Endothelial cell (in vitro differentiated cells): ENCODE results near the gene RAD51B. TPM values are rescaled to one million over a fixed set of nuclear protein-coding genes. Genes with fewer than 3 reads are reported as not detected.

Source experiments
- DNase-seq: peaks from one replicate; pipeline ENCODE4 v3.0.0; 2021; ENCODE audit warnings: low spot score
- H3K27ac Mint-ChIP-seq: one replicate; pipeline ENCODE4 v1.8.0; 2021; ENCODE audit warnings: mixed read lengths, inconsistent platforms; ENCODE audit not compliant: unreplicated experiment
- H3K27me3 Mint-ChIP-seq: one replicate; pipeline ENCODE4 v1.8.0; 2021; ENCODE audit warnings: mild to moderate bottlenecking, moderate library complexity, mixed read lengths, inconsistent platforms; ENCODE audit not compliant: unreplicated experiment
- H3K36me3 Mint-ChIP-seq: one replicate; pipeline ENCODE4 v1.8.0; 2021; ENCODE audit warnings: mild to moderate bottlenecking, low read depth, mixed read lengths, inconsistent platforms; ENCODE audit not compliant: unreplicated experiment
- H3K4me1 Mint-ChIP-seq: one replicate; pipeline ENCODE4 v1.8.0; 2021; ENCODE audit warnings: mild to moderate bottlenecking, mixed read lengths, inconsistent platforms; ENCODE audit not compliant: unreplicated experiment
- H3K4me3 Mint-ChIP-seq: one replicate; pipeline ENCODE4 v1.8.0; 2021; ENCODE audit warnings: mild to moderate bottlenecking, mixed read lengths, inconsistent platforms; ENCODE audit not compliant: unreplicated experiment
- H3K9me3 Mint-ChIP-seq: one replicate; pipeline ENCODE4 v1.8.0; 2021; ENCODE audit warnings: mixed read lengths, inconsistent platforms; ENCODE audit not compliant: unreplicated experiment
- CTCF ChIP-seq: fragments of 200-600 bp; sonication (generic); IDR thresholded peaks from one replicate; pipeline ENCODE4 v1.5.0; 2021; ENCODE audit warnings: antibody characterized with exemption; ENCODE audit not compliant: unreplicated experiment
- total RNA-seq: library from RNA; stranded (reverse); fragmentation: NEBNext Ultra II Directional; extraction: Animal tissue kit (Norgen Biotek cat#: 25700); gene quantifications from one replicate; pipeline ENCODE4 v1.2.1, GENCODE V29; 2021; ENCODE audit not compliant: unreplicated experiment

The RAD51B gene
- total RNA-seq, 1 donor from 2014 or later: 23.5 TPM

DNA sequence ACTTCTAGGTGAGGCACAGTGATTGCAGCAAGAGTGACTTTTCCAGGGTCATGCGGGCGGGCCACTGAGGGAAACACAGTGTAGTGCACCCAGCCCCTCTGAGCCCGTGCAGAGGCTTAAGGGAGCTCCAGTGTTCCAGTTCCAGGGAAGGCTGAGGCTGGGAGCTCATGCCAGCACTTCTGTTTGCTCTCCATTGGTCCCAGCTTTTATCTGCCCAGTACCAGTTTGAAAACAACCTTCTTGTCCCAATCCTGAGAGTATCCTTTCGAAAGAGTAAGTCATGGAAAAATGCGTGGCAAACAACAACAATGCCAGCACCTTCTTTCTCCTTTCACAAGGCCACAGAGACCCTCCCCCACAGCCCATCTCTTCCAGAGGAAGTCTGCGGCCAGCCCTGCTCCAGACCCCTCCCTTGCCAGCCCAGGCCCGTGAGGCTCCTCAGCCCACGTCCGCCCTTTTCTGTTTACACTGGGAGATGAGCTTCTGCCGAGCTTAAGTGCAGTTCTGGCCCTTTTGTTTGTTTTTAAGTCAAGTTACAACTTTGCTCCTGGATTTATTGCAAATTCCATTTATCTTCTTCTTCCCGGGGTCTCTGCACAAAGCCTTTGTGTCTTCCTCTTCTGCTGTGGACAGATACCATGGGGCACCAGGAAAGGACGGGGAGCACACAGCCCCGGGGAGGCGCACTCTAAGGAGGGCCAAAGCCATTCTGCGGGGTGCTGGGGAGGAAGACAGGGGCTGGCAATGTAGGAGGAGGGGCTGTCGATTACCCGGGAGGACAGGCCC is 787.7 kb downstream of the RAD51B start:
- peak; percentile 49 for DNase-seq
- Mint-ChIP-seq H3K36me3 (peaks cover 14% of the 10 kb centered on the region), H3K4me3 (peak overlapping the region; percentile 72), H3K9me3 (no peaks in the 10 kb centered on the region), H3K27me3 (no peaks in the 10 kb centered on the region), H3K4me1 (peaks cover 29% of the 10 kb centered on the region), H3K27ac (peak overlapping the region; percentile 97)
- no peak for TF ChIP-seq CTCF

GRCh38 chr14:68607867-68608573 is 788.4 kb downstream of the RAD51B start:
- H3K27ac Mint-ChIP-seq: peak overlapping the region; percentile 97
- no peaks in the 10 kb centered on the region for H3K9me3 Mint-ChIP-seq
- peak overlapping the region; percentile 72 for H3K4me3 Mint-ChIP-seq
- no peak for TF ChIP-seq CTCF
- H3K36me3 Mint-ChIP-seq: peaks cover 14% of the 10 kb centered on the region
- no peaks in the 10 kb centered on the region for H3K27me3 Mint-ChIP-seq
- no peak for DNase-seq
- peaks cover 34% of the 10 kb centered on the region for H3K4me1 Mint-ChIP-seq

DNA sequence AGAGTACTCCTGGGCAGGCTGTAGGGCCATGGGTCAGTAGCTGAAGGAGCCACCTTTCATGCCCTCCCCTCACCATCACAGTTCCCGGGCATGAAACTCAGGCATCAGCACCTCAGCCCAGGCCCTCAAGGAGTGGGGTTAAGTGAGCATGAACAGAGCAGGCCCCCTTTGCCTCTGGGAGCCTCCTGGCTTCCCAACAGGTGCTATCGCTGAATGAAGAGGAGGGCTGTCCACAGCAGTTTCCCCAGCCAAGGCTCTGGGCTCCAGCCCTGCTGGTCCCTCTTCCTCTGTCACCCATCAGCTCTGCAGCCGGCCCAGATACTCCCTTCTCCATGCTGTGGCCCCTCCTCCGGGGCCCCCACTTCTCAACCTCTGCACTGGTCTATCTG is 789.0 kb downstream of the RAD51B start:
- Mint-ChIP-seq H3K27ac (peak overlapping the region; percentile 97), H3K4me3 (no peak overlapping the region), H3K9me3 (no peaks in the 10 kb centered on the region), H3K4me1 (peaks cover 34% of the 10 kb centered on the region), H3K36me3 (peaks cover 14% of the 10 kb centered on the region), H3K27me3 (no peaks in the 10 kb centered on the region)
- TF ChIP-seq CTCF: no peak
- no peak for DNase-seq

DNA sequence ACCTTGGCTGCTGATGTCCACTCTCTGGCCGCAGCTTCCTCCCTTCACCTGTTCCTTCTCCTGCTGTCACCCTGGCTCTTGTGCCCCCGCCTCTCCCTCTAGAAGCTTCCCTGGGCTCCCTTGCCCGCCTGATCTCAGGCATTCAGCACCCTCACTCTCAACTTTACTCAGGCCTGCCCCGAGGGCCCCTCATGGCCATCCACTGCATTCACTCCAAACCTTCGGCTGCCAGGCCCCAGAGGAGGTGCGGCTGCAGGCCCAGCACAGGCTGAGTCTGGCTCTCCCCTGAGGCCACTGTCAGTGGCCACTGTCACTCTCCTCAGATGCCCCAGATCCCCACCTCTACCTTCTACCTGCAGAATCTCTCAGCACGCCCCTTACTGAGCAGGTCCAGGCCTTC is 789.4 kb downstream of the RAD51B start:
- no peak for TF ChIP-seq CTCF
- no peak overlapping the region for H3K27ac Mint-ChIP-seq
- peaks cover 34% of the 10 kb centered on the region for H3K4me1 Mint-ChIP-seq
- H3K9me3 Mint-ChIP-seq: no peaks in the 10 kb centered on the region
- DNase-seq: no peak
- no peaks in the 10 kb centered on the region for H3K27me3 Mint-ChIP-seq
- H3K36me3 Mint-ChIP-seq: peaks cover 17% of the 10 kb centered on the region
- no peak overlapping the region for H3K4me3 Mint-ChIP-seq

DNA sequence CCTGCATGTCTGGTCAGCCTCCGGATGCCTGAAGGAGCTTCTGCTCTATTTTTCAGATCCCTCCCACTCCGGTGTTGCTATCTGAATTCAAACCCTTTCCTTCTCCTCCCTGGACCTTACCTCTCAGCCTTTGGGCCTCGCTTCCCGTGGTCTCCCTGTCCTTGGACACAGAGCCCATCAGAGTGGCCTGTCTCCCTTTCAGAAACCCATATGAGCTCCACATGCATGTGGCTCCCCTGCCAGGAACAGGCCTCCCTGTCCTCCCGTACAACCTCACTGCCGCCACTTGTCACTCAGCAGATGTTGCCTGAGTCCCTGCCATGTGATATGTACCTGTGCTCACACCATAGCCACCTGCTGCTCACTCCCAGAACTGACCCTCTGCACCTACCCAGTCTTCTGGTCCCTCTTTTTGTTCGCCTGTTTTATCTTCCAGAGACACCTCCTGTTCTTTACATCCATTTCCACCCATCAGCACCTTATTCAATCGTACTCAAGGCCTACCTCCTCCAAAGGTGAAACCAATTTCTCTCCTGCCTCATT is 790.7 kb downstream of the RAD51B start:
- peaks cover 19% of the 10 kb centered on the region for H3K36me3 Mint-ChIP-seq
- H3K9me3 Mint-ChIP-seq: peaks cover 5% of the 10 kb centered on the region
- no peaks in the 10 kb centered on the region for H3K27me3 Mint-ChIP-seq
- H3K27ac Mint-ChIP-seq: no peak overlapping the region
- TF ChIP-seq CTCF: no peak
- DNase-seq: no peak
- no peak overlapping the region for H3K4me3 Mint-ChIP-seq
- peaks cover 34% of the 10 kb centered on the region for H3K4me1 Mint-ChIP-seq
